ENCODE measurements around the gene CARD19.

- no peak for TF ChIP-seq CTCF (IDR thresholded peaks at IDR 0.05)
- TF ChIP-seq EZH2 (IDR thresholded peaks at IDR 0.05; ENCODE audit: borderline replicate concordance, insufficient read depth, low read depth, low read length, poor library complexity, severe bottlenecking) = no peak
These were observed 15.6 kb upstream of the CARD19 start for GRCh38 chr9:93080406-93080805.
